T-helper 2 cell treated with Interferon-gamma antibody and Interleukin-4, amounts not matched to agents 5 μg/mL and 100 μg/mL, for 36 hours (primary cell): Measurements from ENCODE around the gene TP53INP2.

Source experiments
- DNase-seq: peaks from one replicate; pipeline ENCODE4 v3.0.0; 2021; ENCODE audit warnings: low spot score
- H3K27ac Mint-ChIP-seq: one replicate; pipeline ENCODE4 v1.8.0; 2021; ENCODE audit warnings: mild to moderate bottlenecking, mixed read lengths
- H3K27me3 Mint-ChIP-seq: one replicate; pipeline ENCODE4 v1.8.0; 2021; ENCODE audit warnings: low read depth, mixed read lengths
- H3K36me3 Mint-ChIP-seq: one replicate; pipeline ENCODE4 v1.8.0; 2021; ENCODE audit warnings: low read depth, mixed read lengths
- H3K4me1 Mint-ChIP-seq: one replicate; pipeline ENCODE4 v1.8.0; 2021; ENCODE audit warnings: low read depth, mixed read lengths
- H3K4me3 Mint-ChIP-seq: one replicate; pipeline ENCODE4 v1.8.0; 2022; ENCODE audit warnings: mild to moderate bottlenecking, moderate library complexity, mixed read lengths
- H3K9me3 Mint-ChIP-seq: one replicate; pipeline ENCODE4 v1.8.0; 2021; ENCODE audit warnings: mixed read lengths

TP53INP2 gene

GRCh38 chr20:34762031-34762555 is 57.9 kb downstream of the TP53INP2 start:
- no peak for DNase-seq
- H3K4me3 Mint-ChIP-seq: no peak overlapping the region
- peaks cover 35% of the 10 kb centered on the region for H3K36me3 Mint-ChIP-seq
- H3K9me3 Mint-ChIP-seq: no peaks in the 10 kb centered on the region
- no peak overlapping the region for H3K27ac Mint-ChIP-seq
- H3K4me1 Mint-ChIP-seq: no peaks in the 10 kb centered on the region
- H3K27me3 Mint-ChIP-seq: no peaks in the 10 kb centered on the region
